HEK293 (cell line): Measurements from ENCODE around the gene FOXP1.
A peak's percentile ranks its signal among the peaks of the same experiment; 100 is the strongest.

ENCODE experiments used
- CTCF ChIA-PET: fragments of 350-600 bp; formaldehyde crosslinking; extraction: SDS; loops from one replicate; lab custom pipeline; 2021; ENCODE audit warnings: antibody characterized with exemption; lab: Yijun Ruan, JAX
- POLR2A ChIA-PET: fragments of 300-600 bp; formaldehyde crosslinking; extraction: SDS; loops from one replicate; lab custom pipeline; 2020; ENCODE audit warnings: antibody characterized with exemption, inconsistent platforms; lab: Yijun Ruan, JAX
- H3K27ac ChIP-seq: fragments of 200-500 bp; sonication (Bioruptor generic); 2 replicates; pipeline ENCODE4 v1.5.1; 2014; ENCODE audit warnings: low read depth, low read length, control low read depth, inconsistent platforms; ENCODE audit errors: extremely low read depth
- H3K36me3 ChIP-seq, 2 experiments: fragments of 200-500 bp in 1 of 2; sonication (Bioruptor generic) in 1 of 2; 1 replicate in 1 of 2; 2 replicates in 1 of 2; pipeline ENCODE4 v1.5.1; 2014 to 2017; ENCODE audit warnings: inconsistent platforms in 2 of 2, low read length in 2 of 2; ENCODE audit not compliant: control insufficient read depth in 2 of 2, insufficient read depth in 1 of 2
- H3K4me1 ChIP-seq: fragments of 200-500 bp; sonication (Bioruptor generic); 2 replicates; pipeline ENCODE4 v1.5.1; 2014; ENCODE audit warnings: mild to moderate bottlenecking, low read length, inconsistent platforms; ENCODE audit not compliant: control insufficient read depth, insufficient read depth
- H3K4me3 ChIP-seq: 2 replicates; pipeline ENCODE4 v1.5.1; 2011; ENCODE audit warnings: low read depth, mild to moderate bottlenecking, control low read depth, low read length, moderate library complexity
- H3K9me3 ChIP-seq: fragments of 200-500 bp; sonication (Bioruptor generic); 2 replicates; pipeline ENCODE4 v1.5.1; 2014; ENCODE audit warnings: low read depth, low read length, inconsistent platforms; ENCODE audit not compliant: control insufficient read depth, insufficient read depth
- KLF16 ChIP-seq: fragments of 450-650 bp; formaldehyde crosslinking; IDR thresholded peaks from 2 replicates; pipeline ENCODE4 v1.5.1; 2017; ENCODE audit warnings: missing biosample characterization, missing genetic modification characterization
- KLF8 ChIP-seq: fragments of 450-650 bp; formaldehyde crosslinking; IDR thresholded peaks from 2 replicates; pipeline ENCODE4 v1.5.1; 2016; ENCODE audit warnings: missing biosample characterization, missing genetic modification characterization
- RBAK ChIP-seq: fragments of 450-650 bp; formaldehyde crosslinking; IDR thresholded peaks from 2 replicates; pipeline ENCODE4 v1.5.1; 2016; ENCODE audit warnings: missing biosample characterization, missing genetic modification characterization
- SP7 ChIP-seq: fragments of 450-650 bp; formaldehyde crosslinking; IDR thresholded peaks from 2 replicates; pipeline ENCODE4 v1.5.1; 2016; ENCODE audit warnings: missing biosample characterization, missing genetic modification characterization
- ZEB2 ChIP-seq: fragments of 450-650 bp; formaldehyde crosslinking; IDR thresholded peaks from 2 replicates; pipeline ENCODE4 v1.5.1; 2016; ENCODE audit warnings: missing biosample characterization, missing genetic modification characterization
- ZFHX2 ChIP-seq: fragments of 450-650 bp; formaldehyde crosslinking; conservative IDR thresholded peaks from 2 replicates; pipeline ENCODE4 v1.5.1; 2016; ENCODE audit warnings: missing biosample characterization, missing genetic modification characterization
- ZNF121 ChIP-seq: fragments of 450-650 bp; formaldehyde crosslinking; IDR thresholded peaks from 2 replicates; pipeline ENCODE4 v1.5.1; 2016; ENCODE audit warnings: missing biosample characterization, missing genetic modification characterization
- ZNF335 ChIP-seq: fragments of 450-650 bp; formaldehyde crosslinking; conservative IDR thresholded peaks from 2 replicates; pipeline ENCODE4 v1.5.1; 2016; ENCODE audit warnings: missing biosample characterization, missing genetic modification characterization
- ZNF423 ChIP-seq: fragments of 450-650 bp; formaldehyde crosslinking; IDR thresholded peaks from 2 replicates; pipeline ENCODE4 v1.5.1; 2016; ENCODE audit warnings: missing biosample characterization, missing genetic modification characterization
- ZNF510 ChIP-seq: fragments of 450-650 bp; formaldehyde crosslinking; IDR thresholded peaks from 2 replicates; pipeline ENCODE4 v1.5.1; 2018; ENCODE audit warnings: mild to moderate bottlenecking, missing genetic modification characterization, missing biosample characterization; ENCODE audit not compliant: insufficient replicate concordance
- ZNF654 ChIP-seq: fragments of 450-650 bp; formaldehyde crosslinking; IDR thresholded peaks from 2 replicates; pipeline ENCODE4 v1.5.1; 2016; ENCODE audit warnings: low read depth, missing biosample characterization, missing genetic modification characterization
- ZNF830 ChIP-seq: fragments of 450-650 bp; IDR thresholded peaks from 2 replicates; pipeline ENCODE4 v1.5.0; 2018; ENCODE audit warnings: missing biosample characterization, missing genetic modification characterization, low read depth, mild to moderate bottlenecking, moderate library complexity
- TF ChIP-seq, protein P1 (sequence below): fragments of 450-650 bp; formaldehyde crosslinking; IDR thresholded peaks from 2 replicates; pipeline ENCODE4 v1.5.1; 2017; ENCODE audit warnings: missing biosample characterization, missing genetic modification characterization
- TF ChIP-seq, protein P2 (sequence below): fragments of 450-650 bp; formaldehyde crosslinking; IDR thresholded peaks from 2 replicates; pipeline ENCODE4 v1.5.1; 2016; ENCODE audit warnings: missing biosample characterization, missing genetic modification characterization
- TF ChIP-seq, protein P3 (sequence below): fragments of 450-650 bp; formaldehyde crosslinking; IDR thresholded peaks from 2 replicates; pipeline ENCODE4 v1.5.1; 2016; ENCODE audit warnings: missing biosample characterization, missing genetic modification characterization
- TF ChIP-seq, protein P4 (sequence below): fragments of 450-650 bp; formaldehyde crosslinking; IDR thresholded peaks from 2 replicates; pipeline ENCODE4 v1.5.1; 2016; ENCODE audit warnings: missing biosample characterization, missing genetic modification characterization
- TF ChIP-seq, protein P5 (sequence below): fragments of 450-650 bp; formaldehyde crosslinking; IDR thresholded peaks from 2 replicates; pipeline ENCODE4 v1.5.0; 2017; ENCODE audit warnings: missing biosample characterization, missing genetic modification characterization, borderline replicate concordance
- TF ChIP-seq, protein P6 (sequence below): fragments of 450-650 bp; formaldehyde crosslinking; IDR thresholded peaks from 2 replicates; pipeline ENCODE4 v1.5.1; 2016; ENCODE audit warnings: missing biosample characterization, missing genetic modification characterization
- TF ChIP-seq, protein P7 (sequence below): fragments of 450-650 bp; formaldehyde crosslinking; IDR thresholded peaks from 2 replicates; pipeline ENCODE4 v1.5.1; 2017; ENCODE audit warnings: missing biosample characterization, missing genetic modification characterization

Gene FOXP1

DNA sequence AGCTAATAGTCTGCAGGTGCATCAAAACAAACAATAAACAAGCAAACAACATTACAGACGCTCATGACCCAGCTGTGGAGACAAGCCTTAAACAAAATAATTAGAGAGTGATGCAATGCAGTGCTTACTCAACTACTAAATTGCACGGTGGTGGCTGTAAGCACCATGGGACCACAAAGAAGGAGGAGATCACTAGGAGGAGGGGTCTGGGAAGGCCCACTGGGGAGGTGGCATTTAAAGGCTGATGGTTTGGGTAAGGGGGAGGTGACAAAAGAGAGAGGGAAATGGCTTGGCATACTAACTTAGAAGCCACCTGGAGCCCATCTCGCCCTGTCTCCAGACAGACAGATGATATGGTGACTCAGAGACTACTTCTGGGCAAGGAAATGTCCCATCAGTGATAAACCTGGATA is 516.7 kb downstream of the FOXP1 start (continued):
- TF ChIP-seq, protein P1, sequence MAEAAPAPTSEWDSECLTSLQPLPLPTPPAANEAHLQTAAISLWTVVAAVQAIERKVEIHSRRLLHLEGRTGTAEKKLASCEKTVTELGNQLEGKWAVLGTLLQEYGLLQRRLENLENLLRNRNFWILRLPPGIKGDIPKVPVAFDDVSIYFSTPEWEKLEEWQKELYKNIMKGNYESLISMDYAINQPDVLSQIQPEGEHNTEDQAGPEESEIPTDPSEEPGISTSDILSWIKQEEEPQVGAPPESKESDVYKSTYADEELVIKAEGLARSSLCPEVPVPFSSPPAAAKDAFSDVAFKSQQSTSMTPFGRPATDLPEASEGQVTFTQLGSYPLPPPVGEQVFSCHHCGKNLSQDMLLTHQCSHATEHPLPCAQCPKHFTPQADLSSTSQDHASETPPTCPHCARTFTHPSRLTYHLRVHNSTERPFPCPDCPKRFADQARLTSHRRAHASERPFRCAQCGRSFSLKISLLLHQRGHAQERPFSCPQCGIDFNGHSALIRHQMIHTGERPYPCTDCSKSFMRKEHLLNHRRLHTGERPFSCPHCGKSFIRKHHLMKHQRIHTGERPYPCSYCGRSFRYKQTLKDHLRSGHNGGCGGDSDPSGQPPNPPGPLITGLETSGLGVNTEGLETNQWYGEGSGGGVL (tag by site-specific recombination), result peak; percentile 60; the same call in 1 of the 2 replicates
- TF ChIP-seq ZNF510 (tag by site-specific recombination) (no peak), ZNF423 (no peak), KLF16 (no peak), SP7 (tag by site-specific recombination) (peak; percentile 88), ZEB2 (tag by site-specific recombination) (peak; percentile 82), KLF8 (tag by site-specific recombination) (peak; percentile 55)
- TF ChIP-seq, protein P2, sequence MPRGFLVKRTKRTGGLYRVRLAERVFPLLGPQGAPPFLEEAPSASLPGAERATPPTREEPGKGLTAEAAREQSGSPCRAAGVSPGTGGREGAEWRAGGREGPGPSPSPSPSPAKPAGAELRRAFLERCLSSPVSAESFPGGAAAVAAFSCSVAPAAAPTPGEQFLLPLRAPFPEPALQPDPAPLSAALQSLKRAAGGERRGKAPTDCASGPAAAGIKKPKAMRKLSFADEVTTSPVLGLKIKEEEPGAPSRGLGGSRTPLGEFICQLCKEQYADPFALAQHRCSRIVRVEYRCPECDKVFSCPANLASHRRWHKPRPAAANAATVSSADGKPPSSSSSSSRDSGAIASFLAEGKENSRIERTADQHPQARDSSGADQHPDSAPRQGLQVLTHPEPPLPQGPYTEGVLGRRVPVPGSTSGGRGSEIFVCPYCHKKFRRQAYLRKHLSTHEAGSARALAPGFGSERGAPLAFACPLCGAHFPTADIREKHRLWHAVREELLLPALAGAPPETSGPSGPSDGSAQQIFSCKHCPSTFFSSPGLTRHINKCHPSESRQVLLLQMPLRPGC, result 0 out of 2 replicates have a peak, but pooled peaks have one; percentile 41
- TF ChIP-seq, protein P3, sequence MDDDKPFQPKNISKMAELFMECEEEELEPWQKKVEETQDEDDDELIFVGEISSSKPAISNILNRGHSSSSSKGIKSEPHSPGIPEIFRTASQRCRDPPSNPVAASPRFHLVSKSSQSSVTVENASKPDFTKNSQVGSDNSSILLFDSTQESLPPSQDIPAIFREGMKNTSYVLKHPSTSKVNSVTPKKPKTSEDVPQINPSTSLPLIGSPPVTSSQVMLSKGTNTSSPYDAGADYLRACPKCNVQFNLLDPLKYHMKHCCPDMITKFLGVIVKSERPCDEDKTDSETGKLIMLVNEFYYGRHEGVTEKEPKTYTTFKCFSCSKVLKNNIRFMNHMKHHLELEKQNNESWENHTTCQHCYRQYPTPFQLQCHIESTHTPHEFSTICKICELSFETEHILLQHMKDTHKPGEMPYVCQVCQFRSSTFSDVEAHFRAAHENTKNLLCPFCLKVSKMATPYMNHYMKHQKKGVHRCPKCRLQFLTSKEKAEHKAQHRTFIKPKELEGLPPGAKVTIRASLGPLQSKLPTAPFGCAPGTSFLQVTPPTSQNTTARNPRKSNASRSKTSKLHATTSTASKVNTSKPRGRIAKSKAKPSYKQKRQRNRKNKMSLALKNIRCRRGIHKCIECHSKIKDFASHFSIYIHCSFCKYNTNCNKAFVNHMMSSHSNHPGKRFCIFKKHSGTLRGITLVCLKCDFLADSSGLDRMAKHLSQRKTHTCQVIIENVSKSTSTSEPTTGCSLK (tag by site-specific recombination), result no peak
- TF ChIP-seq, protein P4, sequence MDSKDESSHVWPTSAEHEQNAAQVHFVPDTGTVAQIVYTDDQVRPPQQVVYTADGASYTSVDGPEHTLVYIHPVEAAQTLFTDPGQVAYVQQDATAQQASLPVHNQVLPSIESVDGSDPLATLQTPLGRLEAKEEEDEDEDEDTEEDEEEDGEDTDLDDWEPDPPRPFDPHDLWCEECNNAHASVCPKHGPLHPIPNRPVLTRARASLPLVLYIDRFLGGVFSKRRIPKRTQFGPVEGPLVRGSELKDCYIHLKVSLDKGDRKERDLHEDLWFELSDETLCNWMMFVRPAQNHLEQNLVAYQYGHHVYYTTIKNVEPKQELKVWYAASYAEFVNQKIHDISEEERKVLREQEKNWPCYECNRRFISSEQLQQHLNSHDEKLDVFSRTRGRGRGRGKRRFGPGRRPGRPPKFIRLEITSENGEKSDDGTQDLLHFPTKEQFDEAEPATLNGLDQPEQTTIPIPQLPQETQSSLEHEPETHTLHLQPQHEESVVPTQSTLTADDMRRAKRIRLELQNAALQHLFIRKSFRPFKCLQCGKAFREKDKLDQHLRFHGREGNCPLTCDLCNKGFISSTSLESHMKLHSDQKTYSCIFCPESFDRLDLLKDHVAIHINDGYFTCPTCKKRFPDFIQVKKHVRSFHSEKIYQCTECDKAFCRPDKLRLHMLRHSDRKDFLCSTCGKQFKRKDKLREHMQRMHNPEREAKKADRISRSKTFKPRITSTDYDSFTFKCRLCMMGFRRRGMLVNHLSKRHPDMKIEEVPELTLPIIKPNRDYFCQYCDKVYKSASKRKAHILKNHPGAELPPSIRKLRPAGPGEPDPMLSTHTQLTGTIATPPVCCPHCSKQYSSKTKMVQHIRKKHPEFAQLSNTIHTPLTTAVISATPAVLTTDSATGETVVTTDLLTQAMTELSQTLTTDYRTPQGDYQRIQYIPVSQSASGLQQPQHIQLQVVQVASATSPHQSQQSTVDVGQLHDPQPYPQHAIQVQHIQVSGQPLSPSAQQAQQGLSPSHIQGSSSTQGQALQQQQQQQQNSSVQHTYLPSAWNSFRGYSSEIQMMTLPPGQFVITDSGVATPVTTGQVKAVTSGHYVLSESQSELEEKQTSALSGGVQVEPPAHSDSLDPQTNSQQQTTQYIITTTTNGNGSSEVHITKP (tag by site-specific recombination), result peak; percentile 78
- TF ChIP-seq, protein P5, sequence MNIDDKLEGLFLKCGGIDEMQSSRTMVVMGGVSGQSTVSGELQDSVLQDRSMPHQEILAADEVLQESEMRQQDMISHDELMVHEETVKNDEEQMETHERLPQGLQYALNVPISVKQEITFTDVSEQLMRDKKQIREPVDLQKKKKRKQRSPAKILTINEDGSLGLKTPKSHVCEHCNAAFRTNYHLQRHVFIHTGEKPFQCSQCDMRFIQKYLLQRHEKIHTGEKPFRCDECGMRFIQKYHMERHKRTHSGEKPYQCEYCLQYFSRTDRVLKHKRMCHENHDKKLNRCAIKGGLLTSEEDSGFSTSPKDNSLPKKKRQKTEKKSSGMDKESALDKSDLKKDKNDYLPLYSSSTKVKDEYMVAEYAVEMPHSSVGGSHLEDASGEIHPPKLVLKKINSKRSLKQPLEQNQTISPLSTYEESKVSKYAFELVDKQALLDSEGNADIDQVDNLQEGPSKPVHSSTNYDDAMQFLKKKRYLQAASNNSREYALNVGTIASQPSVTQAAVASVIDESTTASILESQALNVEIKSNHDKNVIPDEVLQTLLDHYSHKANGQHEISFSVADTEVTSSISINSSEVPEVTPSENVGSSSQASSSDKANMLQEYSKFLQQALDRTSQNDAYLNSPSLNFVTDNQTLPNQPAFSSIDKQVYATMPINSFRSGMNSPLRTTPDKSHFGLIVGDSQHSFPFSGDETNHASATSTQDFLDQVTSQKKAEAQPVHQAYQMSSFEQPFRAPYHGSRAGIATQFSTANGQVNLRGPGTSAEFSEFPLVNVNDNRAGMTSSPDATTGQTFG (tag by site-specific recombination), result no peak
- TF ChIP-seq, protein P6, sequence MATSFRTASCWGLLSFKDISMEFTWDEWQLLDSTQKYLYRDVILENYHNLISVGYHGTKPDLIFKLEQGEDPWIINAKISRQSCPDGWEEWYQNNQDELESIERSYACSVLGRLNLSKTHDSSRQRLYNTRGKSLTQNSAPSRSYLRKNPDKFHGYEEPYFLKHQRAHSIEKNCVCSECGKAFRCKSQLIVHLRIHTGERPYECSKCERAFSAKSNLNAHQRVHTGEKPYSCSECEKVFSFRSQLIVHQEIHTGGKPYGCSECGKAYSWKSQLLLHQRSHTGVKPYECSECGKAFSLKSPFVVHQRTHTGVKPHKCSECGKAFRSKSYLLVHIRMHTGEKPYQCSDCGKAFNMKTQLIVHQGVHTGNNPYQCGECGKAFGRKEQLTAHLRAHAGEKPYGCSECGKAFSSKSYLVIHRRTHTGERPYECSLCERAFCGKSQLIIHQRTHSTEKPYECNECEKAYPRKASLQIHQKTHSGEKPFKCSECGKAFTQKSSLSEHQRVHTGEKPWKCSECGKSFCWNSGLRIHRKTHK (tag by site-specific recombination), result no peak

DNA sequence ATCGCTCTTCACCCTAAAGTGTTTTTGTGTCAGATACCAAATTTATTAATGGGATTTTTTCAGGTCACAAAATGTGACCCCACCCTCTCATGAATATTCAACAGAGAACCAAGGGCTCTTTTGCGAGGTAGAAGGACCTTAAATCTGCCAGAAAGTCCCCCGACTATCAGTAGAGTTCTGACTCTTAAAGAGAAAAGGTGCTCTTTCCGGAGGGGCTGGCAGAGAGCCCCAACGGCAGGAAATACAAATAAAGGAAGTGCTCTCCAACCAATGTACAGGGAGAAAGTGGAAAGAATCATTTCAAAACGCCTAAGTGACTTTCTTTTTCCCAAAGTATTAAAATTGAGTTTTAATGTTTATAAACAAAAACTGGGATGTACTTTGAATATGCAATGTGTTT is 517.2 kb downstream of the FOXP1 start:
- H3K27ac ChIP-seq, result no peak overlapping the region; the same call in 1 of the 2 replicates
- H3K4me1 ChIP-seq, result no peaks in the 10 kb centered on the region
- ChIA-PET POLR2A (no interaction called here), CTCF (no interaction called here)
- H3K9me3 ChIP-seq, result no peaks in the 10 kb centered on the region
- H3K36me3 ChIP-seq, result no peaks in the 10 kb centered on the region
- H3K4me3 ChIP-seq, result no peak overlapping the region
- TF ChIP-seq ZNF121 (tag by site-specific recombination) (no peak), ZNF654 (tag by site-specific recombination) (no peak), ZNF830 (tag by site-specific recombination) (no peak), ZNF335 (tag by site-specific recombination) (0 out of 2 replicates have a peak, but pooled peaks have one; percentile 23), ZFHX2 (no peak), RBAK (tag by site-specific recombination) (no peak)
- TF ChIP-seq, protein P7, sequence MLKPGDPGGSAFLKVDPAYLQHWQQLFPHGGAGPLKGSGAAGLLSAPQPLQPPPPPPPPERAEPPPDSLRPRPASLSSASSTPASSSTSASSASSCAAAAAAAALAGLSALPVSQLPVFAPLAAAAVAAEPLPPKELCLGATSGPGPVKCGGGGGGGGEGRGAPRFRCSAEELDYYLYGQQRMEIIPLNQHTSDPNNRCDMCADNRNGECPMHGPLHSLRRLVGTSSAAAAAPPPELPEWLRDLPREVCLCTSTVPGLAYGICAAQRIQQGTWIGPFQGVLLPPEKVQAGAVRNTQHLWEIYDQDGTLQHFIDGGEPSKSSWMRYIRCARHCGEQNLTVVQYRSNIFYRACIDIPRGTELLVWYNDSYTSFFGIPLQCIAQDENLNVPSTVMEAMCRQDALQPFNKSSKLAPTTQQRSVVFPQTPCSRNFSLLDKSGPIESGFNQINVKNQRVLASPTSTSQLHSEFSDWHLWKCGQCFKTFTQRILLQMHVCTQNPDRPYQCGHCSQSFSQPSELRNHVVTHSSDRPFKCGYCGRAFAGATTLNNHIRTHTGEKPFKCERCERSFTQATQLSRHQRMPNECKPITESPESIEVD (tag by site-specific recombination), result peak; percentile 20; the same call in 1 of the 2 replicates
